Measurements from ENCODE around the gene MARK3.

Gene MARK3

GRCh38 chr14:103512701-103513611 is 127.7 kb downstream of the MARK3 start:
- Histone ChIP-seq H3K9ac (ENCODE audit: low read depth, low read length) (no peak overlapping the region), H3K9me3 (ENCODE audit: control insufficient read depth, insufficient read depth, low read length) (no peaks in the 10 kb centered on the region), H3K4me1 (ENCODE audit: control insufficient read depth, insufficient read depth, low read length) (no peaks in the 10 kb centered on the region), H3K27me3 (ENCODE audit: control insufficient read depth, insufficient read depth, low read length) (no peaks in the 10 kb centered on the region), H3K4me3 (ENCODE audit: low read depth, low read length) (no peak overlapping the region), H3K36me3 (ENCODE audit: control insufficient read depth, insufficient read depth, low read length) (peaks cover 12% of the 10 kb centered on the region)

DNA sequence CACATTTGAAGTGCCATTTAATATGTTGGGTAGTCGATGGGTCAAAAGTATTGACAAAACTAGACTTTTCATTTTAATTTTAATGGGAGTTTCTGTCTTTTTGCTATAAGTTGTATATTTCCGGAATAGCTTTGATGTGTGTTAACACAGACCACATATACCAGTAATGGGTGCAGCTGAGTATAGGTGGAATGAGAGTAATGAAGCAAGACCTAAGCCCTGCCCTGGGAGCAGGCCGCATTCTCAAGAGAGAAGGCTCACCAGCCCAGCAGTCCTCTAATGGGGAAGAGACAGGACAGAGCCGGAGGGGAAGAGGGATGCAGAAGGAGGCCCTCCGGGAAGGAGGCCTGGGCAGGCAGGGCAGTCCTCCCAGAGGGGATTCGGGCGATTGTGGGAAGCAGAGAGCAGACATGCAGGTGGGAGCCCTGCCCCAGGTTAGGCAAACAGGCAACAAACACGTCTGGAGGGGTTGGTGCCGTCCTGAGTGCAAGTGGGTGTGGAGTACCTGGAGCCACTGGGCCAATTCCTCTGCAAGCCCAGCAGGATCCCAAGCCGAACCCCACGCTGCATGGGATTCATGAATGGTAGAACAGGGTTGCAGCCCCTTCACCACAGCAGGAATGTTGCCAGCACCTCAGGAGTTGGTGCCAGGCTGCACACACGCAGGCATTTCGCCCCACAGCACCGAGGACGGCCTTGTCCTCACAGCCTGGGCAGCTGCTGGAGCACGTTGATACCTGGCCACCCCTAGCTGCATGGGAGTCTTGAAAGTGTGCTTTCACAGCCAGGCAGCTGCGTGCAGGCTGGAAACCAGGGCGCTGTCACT is 129.6 kb downstream of the MARK3 start:
- peaks cover 12% of the 10 kb centered on the region for H3K36me3 ChIP-seq (ENCODE audit: control insufficient read depth, insufficient read depth, low read length)
- H3K4me3 ChIP-seq (ENCODE audit: low read depth, low read length), result no peak overlapping the region
- no peaks in the 10 kb centered on the region for H3K9me3 ChIP-seq (ENCODE audit: control insufficient read depth, insufficient read depth, low read length)
- H3K27me3 ChIP-seq (ENCODE audit: control insufficient read depth, insufficient read depth, low read length), result no peaks in the 10 kb centered on the region
- no peaks in the 10 kb centered on the region for H3K4me1 ChIP-seq (ENCODE audit: control insufficient read depth, insufficient read depth, low read length)
- H3K9ac ChIP-seq (ENCODE audit: low read depth, low read length), result no peak overlapping the region

GRCh38 chr14:103516426-103517173 is 131.4 kb downstream of the MARK3 start:
- Histone ChIP-seq H3K36me3 (ENCODE audit: control insufficient read depth, insufficient read depth, low read length) (peaks cover 21% of the 10 kb centered on the region), H3K9me3 (ENCODE audit: control insufficient read depth, insufficient read depth, low read length) (no peaks in the 10 kb centered on the region), H3K9ac (ENCODE audit: low read depth, low read length) (no peak overlapping the region), H3K4me3 (ENCODE audit: low read depth, low read length) (no peak overlapping the region), H3K27me3 (ENCODE audit: control insufficient read depth, insufficient read depth, low read length) (no peaks in the 10 kb centered on the region), H3K4me1 (ENCODE audit: control insufficient read depth, insufficient read depth, low read length) (no peaks in the 10 kb centered on the region)

DNA sequence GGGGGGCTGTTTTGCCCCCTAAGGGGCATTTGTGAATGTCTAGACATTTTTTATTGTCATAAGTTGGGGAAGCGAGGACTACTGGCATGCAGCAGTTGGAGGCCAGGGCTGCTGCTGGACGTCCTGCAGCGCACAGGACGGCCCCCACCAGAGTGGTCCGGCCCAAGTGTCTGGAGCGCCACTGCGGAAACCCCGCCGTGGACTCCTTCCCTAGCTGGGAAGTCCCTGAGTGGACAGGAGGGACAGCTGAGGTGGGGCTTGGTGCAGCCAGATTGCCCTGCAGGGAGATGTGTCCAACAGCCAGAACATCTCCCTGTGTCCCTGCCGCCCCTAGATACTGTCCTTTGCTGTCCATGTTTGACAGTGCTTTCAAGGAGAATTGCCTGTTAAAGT is 132.0 kb downstream of the MARK3 start:
- H3K9ac ChIP-seq (ENCODE audit: low read depth, low read length), result peak overlapping the region; percentile 24

DNA sequence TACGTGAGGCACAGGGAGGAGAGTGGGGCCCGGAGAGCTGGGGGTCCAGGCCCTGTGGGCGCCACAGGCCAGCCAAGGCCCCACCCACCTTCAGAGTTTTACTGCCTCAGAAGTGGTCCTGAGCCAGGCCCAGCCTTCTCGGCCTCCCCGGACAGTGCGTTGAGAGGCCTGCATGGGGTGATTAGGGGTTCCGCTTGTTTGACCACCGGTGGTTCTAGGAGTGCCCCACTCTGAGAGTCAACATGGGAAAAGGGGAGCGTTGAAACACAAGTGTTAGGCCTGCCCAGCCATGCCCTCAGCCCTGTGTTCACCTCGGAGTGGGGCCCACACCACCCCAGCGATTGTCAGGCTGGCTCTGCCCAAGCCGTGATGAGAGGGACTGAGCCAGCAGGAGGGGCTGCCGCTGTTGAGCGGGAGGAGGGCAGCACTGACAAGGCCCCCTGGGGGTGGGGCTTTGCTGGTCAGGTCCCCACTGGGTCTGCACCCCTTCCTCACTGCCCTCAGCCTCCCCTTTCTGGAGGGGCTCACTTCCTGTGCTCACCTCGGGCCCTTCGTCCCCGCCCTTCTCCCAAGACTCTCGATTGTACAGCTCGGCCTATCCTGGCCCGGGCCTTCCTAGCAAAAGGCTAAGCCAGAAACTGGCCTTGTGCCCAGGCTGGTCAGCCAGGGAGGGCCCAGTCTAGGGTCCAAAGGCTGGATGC is 132.7 kb downstream of the MARK3 start:
- Histone ChIP-seq H3K36me3 (ENCODE audit: control insufficient read depth, insufficient read depth, low read length) (peaks cover 21% of the 10 kb centered on the region), H3K27me3 (ENCODE audit: control insufficient read depth, insufficient read depth, low read length) (no peaks in the 10 kb centered on the region), H3K9ac (ENCODE audit: low read depth, low read length) (peak overlapping the region; percentile 47), H3K4me1 (ENCODE audit: control insufficient read depth, insufficient read depth, low read length) (no peaks in the 10 kb centered on the region), H3K9me3 (ENCODE audit: control insufficient read depth, insufficient read depth, low read length) (no peaks in the 10 kb centered on the region), H3K4me3 (ENCODE audit: low read depth, low read length) (no peak overlapping the region)

More for the DNA sequence above, 132.0 kb downstream of the MARK3 start:
- no peaks in the 10 kb centered on the region for H3K27me3 ChIP-seq (ENCODE audit: control insufficient read depth, insufficient read depth, low read length)
- no peaks in the 10 kb centered on the region for H3K4me1 ChIP-seq (ENCODE audit: control insufficient read depth, insufficient read depth, low read length)
- no peaks in the 10 kb centered on the region for H3K9me3 ChIP-seq (ENCODE audit: control insufficient read depth, insufficient read depth, low read length)
- no peak overlapping the region for H3K4me3 ChIP-seq (ENCODE audit: low read depth, low read length)
- peaks cover 21% of the 10 kb centered on the region for H3K36me3 ChIP-seq (ENCODE audit: control insufficient read depth, insufficient read depth, low read length)

GRCh38 chr14:103518422-103519042 is 133.3 kb downstream of the MARK3 start:
- Histone ChIP-seq H3K9ac (ENCODE audit: low read depth, low read length) (peak overlapping the region; percentile 37), H3K4me1 (ENCODE audit: control insufficient read depth, insufficient read depth, low read length) (peaks cover 2% of the 10 kb centered on the region), H3K9me3 (ENCODE audit: control insufficient read depth, insufficient read depth, low read length) (no peaks in the 10 kb centered on the region), H3K27me3 (ENCODE audit: control insufficient read depth, insufficient read depth, low read length) (peaks cover 4% of the 10 kb centered on the region), H3K36me3 (ENCODE audit: control insufficient read depth, insufficient read depth, low read length) (peaks cover 21% of the 10 kb centered on the region), H3K4me3 (ENCODE audit: low read depth, low read length) (no peak overlapping the region)

DNA sequence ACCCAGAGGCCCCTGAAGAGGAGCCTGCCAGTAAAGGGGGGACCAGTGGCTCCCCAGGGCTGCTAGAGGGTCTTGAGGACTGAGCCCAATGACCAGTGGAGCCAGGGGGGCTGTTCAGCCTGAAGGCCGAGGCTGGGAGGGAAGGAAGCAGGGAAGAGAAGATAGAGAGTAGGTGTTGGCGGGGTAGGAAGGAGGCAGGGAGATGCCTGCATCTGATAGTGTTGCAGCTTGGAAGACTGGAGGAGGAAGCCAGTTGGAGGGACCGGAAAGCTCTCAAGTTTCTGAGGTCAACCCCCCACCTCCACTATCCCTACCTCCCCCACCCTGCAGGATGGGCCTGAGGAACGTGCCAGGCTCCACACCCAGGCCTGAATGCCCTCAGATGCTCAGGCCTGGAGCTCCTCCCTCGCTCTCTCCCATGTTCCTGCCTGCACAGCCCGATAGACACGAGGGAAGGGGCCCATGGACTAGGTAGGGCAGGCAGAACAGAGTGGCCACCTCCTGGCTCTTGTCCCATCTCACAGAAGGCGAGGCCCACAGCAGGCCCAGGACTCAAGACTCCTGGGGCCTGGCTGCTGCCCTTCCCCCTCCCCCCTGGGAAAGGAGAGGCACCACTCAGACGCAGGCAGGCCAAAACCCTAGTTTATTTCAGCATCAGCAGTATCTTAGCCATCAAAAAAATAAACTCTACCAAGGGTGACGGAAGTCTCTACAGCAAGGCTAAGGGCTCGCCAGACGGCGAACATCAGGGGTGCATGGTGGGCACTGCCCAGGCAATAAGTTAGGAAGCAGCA is 134.0 kb downstream of the MARK3 start:
- Histone ChIP-seq H3K9ac (ENCODE audit: low read depth, low read length) (peak overlapping the region; percentile 37), H3K4me1 (ENCODE audit: control insufficient read depth, insufficient read depth, low read length) (peaks cover 5% of the 10 kb centered on the region), H3K4me3 (ENCODE audit: low read depth, low read length) (no peak overlapping the region), H3K9me3 (ENCODE audit: control insufficient read depth, insufficient read depth, low read length) (no peaks in the 10 kb centered on the region), H3K36me3 (ENCODE audit: control insufficient read depth, insufficient read depth, low read length) (peaks cover 21% of the 10 kb centered on the region), H3K27me3 (ENCODE audit: control insufficient read depth, insufficient read depth, low read length) (peaks cover 11% of the 10 kb centered on the region)

GRCh38 chr14:103519837-103520212 is 134.6 kb downstream of the MARK3 start:
- Histone ChIP-seq H3K9ac (ENCODE audit: low read depth, low read length) (no peak overlapping the region), H3K4me3 (ENCODE audit: low read depth, low read length) (no peak overlapping the region), H3K36me3 (ENCODE audit: control insufficient read depth, insufficient read depth, low read length) (peaks cover 21% of the 10 kb centered on the region), H3K27me3 (ENCODE audit: control insufficient read depth, insufficient read depth, low read length) (peaks cover 16% of the 10 kb centered on the region), H3K4me1 (ENCODE audit: control insufficient read depth, insufficient read depth, low read length) (peaks cover 5% of the 10 kb centered on the region), H3K9me3 (ENCODE audit: control insufficient read depth, insufficient read depth, low read length) (no peaks in the 10 kb centered on the region)

DNA sequence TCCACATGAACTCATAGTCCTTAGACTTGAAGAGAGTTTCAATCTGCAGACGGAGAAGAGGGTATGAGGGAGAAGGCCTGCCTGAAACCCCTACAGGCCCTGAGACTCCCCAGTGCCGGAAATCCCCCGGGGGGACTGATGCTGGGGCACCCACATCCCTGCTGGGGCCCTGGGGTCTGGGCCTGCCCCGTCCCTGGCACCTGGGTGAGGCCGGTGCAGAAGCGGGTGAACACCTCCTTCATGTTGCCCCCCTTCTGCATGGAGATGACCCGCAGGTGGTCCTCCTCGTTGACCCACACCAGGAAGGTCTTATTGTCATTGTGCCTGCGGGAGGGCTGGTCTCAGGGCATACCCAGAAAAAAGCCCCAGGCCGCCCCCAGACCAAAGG is 135.0 kb downstream of the MARK3 start:
- no peaks in the 10 kb centered on the region for H3K9me3 ChIP-seq (ENCODE audit: control insufficient read depth, insufficient read depth, low read length)
- H3K27me3 ChIP-seq (ENCODE audit: control insufficient read depth, insufficient read depth, low read length), result peaks cover 16% of the 10 kb centered on the region
- H3K36me3 ChIP-seq (ENCODE audit: control insufficient read depth, insufficient read depth, low read length), result peaks cover 21% of the 10 kb centered on the region
- peak overlapping the region; percentile 76 for H3K4me3 ChIP-seq (ENCODE audit: low read depth, low read length)
- peaks cover 5% of the 10 kb centered on the region for H3K4me1 ChIP-seq (ENCODE audit: control insufficient read depth, insufficient read depth, low read length)
- no peak overlapping the region for H3K9ac ChIP-seq (ENCODE audit: low read depth, low read length)

- H3K9ac ChIP-seq (ENCODE audit: low read depth, low read length), result peak overlapping the region; percentile 37
- peak overlapping the region; percentile 76 for H3K4me3 ChIP-seq (ENCODE audit: low read depth, low read length)
- peaks cover 5% of the 10 kb centered on the region for H3K4me1 ChIP-seq (ENCODE audit: control insufficient read depth, insufficient read depth, low read length)
- H3K27me3 ChIP-seq (ENCODE audit: control insufficient read depth, insufficient read depth, low read length), result peaks cover 16% of the 10 kb centered on the region
- no peaks in the 10 kb centered on the region for H3K9me3 ChIP-seq (ENCODE audit: control insufficient read depth, insufficient read depth, low read length)
- H3K36me3 ChIP-seq (ENCODE audit: control insufficient read depth, insufficient read depth, low read length), result peaks cover 21% of the 10 kb centered on the region
Observed at GRCh38 chr14:103520657-103521437, 135.6 kb downstream of the MARK3 start.
